Colonic mucosa (tissue), 4 donors: ENCODE data around the gene NMRAL1. TPM values are rescaled to one million over a fixed set of nuclear protein-coding genes. Genes with fewer than 3 reads are reported as not detected.

Experiments used
- DNase-seq: peaks from one replicate; pipeline ENCODE4 v3.0.0-alpha.2; 2020
- H3K27ac ChIP-seq: fragments of 200-600 bp; one replicate; pipeline ENCODE4 v1.8.0; 2021
- H3K27me3 ChIP-seq: fragments of 200-600 bp; one replicate; pipeline ENCODE4 v1.8.0; 2021
- H3K36me3 ChIP-seq: fragments of 200-600 bp; one replicate; pipeline ENCODE4 v1.8.0; 2021
- H3K4me1 ChIP-seq: fragments of 200-600 bp; one replicate; pipeline ENCODE4 v1.8.0; 2021; ENCODE audit warnings: mild to moderate bottlenecking
- H3K4me3 ChIP-seq: fragments of 200-600 bp; one replicate; pipeline ENCODE4 v1.8.0; 2021
- H3K9ac ChIP-seq, 2 donors: one replicate each; pipeline ENCODE4 v1.7.0; 2013; ENCODE audit warnings: control low read depth in 2 of 2, low read depth in 2 of 2, low read length in 2 of 2
- H3K9me3 ChIP-seq: fragments of 200-600 bp; one replicate; pipeline ENCODE4 v1.8.0; 2021
- intact Hi-C: fragments of 100-400 bp; cut with DNase I; formaldehyde crosslinking; loops from one replicate; pipeline ENCODE4 v1.14.1; 2022
- total RNA-seq, 2 donors: library from RNA; stranded (reverse); fragmentation: NEBNext Ultra II Directional in 1 of 2; extraction: Animal tissue kit (Norgen Biotek cat#: 25700) in 1 of 2; gene quantifications; one replicate each; pipeline ENCODE4 v1.2.1, GENCODE V29; 2021
- TF ChIP-seq, protein P1 (sequence below): fragments of 200-600 bp; IDR thresholded peaks from one replicate; pipeline ENCODE4 v1.8.0; 2022; ENCODE audit warnings: antibody characterized with exemption, mild to moderate bottlenecking
- donor health status: healthy.
- donor health status: DM: no; HTN: no; CAD: no.
- donor health status: DM: no; HTN: no; CAD: no.

Gene NMRAL1
- total RNA-seq, 2 donors from 2014 or later: 25.8 to 40.2 TPM

DNA sequence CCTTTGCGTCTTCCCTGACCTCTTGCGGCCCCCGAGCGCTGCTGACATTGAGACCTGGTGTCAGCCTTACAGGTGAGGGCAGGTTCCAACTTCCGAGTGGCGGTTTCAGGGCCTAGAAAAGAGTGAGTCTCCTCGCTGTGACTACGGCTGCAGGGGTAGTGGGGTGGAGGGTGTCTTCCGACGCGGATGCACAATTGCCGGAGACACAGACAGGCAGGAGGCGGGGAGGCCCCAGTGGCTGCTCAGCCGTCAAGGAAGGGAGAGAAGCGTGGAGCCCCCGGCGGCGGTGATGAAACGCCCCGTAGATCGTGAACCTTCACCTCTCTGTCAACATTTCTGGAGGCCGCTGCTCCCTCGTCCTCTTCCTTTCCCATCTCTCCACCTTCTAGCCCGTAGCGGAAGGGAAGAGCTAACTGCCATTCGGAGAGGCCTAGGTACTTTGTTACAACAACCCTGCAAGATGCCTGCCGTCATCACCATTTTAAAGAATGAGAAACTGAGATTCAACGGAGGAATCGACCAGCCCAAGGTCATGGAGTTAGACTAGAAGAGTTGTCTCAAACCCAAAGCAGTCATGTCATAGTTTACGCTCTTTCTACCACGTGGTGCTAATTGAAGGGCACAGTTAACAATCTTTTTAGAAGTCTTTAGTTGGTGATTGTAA, 48.3 kb downstream of the NMRAL1 start:
- intact Hi-C loops: loop anchor here (10.0 kb wide), 1 partner anchor 49 kb away; the partner anchor contains the start of genes HMOX2 and NMRAL1
- TF ChIP-seq, protein P1, sequence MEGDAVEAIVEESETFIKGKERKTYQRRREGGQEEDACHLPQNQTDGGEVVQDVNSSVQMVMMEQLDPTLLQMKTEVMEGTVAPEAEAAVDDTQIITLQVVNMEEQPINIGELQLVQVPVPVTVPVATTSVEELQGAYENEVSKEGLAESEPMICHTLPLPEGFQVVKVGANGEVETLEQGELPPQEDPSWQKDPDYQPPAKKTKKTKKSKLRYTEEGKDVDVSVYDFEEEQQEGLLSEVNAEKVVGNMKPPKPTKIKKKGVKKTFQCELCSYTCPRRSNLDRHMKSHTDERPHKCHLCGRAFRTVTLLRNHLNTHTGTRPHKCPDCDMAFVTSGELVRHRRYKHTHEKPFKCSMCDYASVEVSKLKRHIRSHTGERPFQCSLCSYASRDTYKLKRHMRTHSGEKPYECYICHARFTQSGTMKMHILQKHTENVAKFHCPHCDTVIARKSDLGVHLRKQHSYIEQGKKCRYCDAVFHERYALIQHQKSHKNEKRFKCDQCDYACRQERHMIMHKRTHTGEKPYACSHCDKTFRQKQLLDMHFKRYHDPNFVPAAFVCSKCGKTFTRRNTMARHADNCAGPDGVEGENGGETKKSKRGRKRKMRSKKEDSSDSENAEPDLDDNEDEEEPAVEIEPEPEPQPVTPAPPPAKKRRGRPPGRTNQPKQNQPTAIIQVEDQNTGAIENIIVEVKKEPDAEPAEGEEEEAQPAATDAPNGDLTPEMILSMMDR: no peak
- Histone ChIP-seq H3K9me3 (no peaks in the 10 kb centered on the region), H3K9ac (peak overlapping the region; percentile 76 to 95), H3K4me1 (peaks cover 7% of the 10 kb centered on the region), H3K27ac (peak overlapping the region; percentile 86), H3K36me3 (no peaks in the 10 kb centered on the region), H3K4me3 (peak overlapping the region; percentile 88), H3K27me3 (no peaks in the 10 kb centered on the region)
- peak; percentile 54 for DNase-seq

DNA sequence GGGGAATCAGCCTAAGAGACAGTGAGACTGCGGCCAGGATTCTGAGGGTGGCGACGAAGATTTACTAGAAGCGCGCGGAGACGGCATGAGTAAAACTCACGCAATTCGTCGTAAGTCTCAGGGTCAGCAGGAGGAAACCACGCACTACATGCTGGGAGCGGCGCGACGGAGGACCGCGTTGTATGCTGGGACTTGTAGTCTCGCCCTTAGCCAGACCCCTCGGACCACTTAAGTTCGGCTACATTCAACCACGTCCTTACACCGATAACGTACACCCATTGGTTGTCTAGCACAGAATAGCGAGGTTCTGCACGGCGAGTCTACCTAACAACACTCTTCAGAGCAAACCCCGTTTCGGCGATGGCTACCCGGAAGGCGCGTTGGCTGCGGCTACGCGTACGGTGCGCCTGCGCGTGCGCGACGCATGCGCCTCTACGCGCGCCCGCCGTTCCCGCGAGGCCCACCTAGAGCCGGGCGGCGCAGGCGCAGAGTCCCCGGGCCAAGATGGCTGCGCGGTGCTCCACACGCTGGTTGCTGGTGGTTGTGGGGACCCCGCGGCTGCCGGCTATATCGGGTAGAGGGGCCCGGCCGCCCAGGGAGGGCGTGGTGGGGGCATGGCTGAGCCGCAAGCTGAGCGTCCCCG, 48.9 kb downstream of the NMRAL1 start, which contains the start of gene DNAJA3:
DNAJA3 (plus strand) TSS at position 491 of the 643 bp plus-strand sequence; CDS start at position 505, 14 bp downstream.
- Histone ChIP-seq H3K27ac (peak within 1 kb of the TSS; percentile 86), H3K4me3 (peak within 1 kb of the TSS; percentile 88), H3K4me1 (peaks cover 7% of the 10 kb centered on the region), H3K36me3 (no peaks in the 10 kb centered on the region), H3K27me3 (no peaks in the 10 kb centered on the region), H3K9ac (peak within 1 kb of the TSS; percentile 76 to 95), H3K9me3 (no peaks in the 10 kb centered on the region)
- TF ChIP-seq, protein P1: no peak
- peak; percentile 92 for DNase-seq
- intact Hi-C loops: loop anchor here (10.0 kb wide), 1 partner anchor 49 kb away; the partner anchor contains the start of genes HMOX2 and NMRAL1

DNA sequence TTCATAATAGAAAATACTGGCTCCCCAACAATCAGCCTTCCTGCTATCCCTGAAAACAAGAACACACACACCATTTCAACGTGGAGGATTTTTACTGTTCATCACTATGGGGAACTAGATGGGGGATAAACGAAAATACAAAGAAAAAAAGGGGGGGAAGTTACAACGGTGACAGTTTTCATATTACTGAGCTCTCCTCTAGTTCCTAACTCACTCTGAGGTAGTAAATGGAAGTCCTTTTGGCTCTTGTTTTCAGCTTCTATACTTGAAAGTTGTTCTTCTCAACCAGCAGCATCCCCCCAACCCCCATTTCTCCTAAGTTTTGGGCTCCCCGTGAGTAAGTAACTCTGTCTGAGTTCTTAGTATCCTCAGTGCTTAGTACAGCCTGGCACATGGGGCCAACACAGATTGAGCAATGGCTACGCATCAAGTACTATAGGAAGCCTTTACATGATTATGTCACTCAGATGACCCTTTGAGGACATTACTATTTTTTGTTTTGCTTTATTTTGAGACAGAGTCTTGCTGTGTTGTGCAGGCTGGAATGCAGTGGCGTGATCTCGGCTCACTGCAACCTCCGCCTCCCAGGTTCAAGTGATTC, 53.8 kb downstream of the NMRAL1 start:
- TF ChIP-seq, protein P1: no peak
- intact Hi-C loops: loop anchor here (10.0 kb wide), 1 partner anchor 54 kb away; the partner anchor contains the start of genes HMOX2 and NMRAL1
- no peak overlapping the region for H3K27ac ChIP-seq
- H3K9me3 ChIP-seq: no peaks in the 10 kb centered on the region
- no peak overlapping the region for H3K4me3 ChIP-seq
- peak overlapping the region in 1 of 2 donors; percentile 21 for H3K9ac ChIP-seq
- DNase-seq: no peak
- H3K36me3 ChIP-seq: no peaks in the 10 kb centered on the region
- no peaks in the 10 kb centered on the region for H3K27me3 ChIP-seq
- H3K4me1 ChIP-seq: no peaks in the 10 kb centered on the region

DNA sequence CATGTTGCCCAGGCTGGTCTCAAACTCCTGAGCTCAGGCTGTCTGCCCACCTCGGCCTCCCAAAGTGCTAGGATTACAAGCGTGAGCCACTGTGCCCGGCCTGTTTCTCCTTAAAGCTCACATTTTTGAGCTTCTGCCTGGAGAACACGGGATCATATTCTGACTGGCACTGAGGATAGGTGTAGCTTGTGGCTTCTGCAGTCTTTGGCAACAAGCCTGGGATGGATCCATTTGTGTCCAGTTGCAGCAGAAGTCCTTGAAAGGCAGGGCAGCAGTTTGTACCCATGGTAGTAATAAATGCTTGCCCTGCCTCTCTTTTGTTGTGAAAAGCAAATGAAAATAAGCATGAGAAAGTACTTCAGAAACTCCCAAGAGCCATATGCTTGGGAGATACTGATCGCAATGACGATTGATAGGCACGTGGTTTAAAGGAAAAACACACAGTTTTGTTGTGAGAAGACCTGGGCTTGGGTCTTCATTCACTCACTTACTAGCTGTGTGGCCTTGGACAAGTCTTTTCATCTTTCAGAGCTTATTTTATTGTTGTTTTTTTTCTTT, 54.9 kb downstream of the NMRAL1 start:
- H3K9me3 ChIP-seq: no peaks in the 10 kb centered on the region
- peak overlapping the region in 1 of 2 donors; percentile 19 for H3K9ac ChIP-seq
- no peak overlapping the region for H3K4me3 ChIP-seq
- no peak overlapping the region for H3K27ac ChIP-seq
- intact Hi-C loops: no loop called here
- H3K27me3 ChIP-seq: no peaks in the 10 kb centered on the region
- no peaks in the 10 kb centered on the region for H3K4me1 ChIP-seq
- TF ChIP-seq, protein P1: no peak
- no peaks in the 10 kb centered on the region for H3K36me3 ChIP-seq
- no peak for DNase-seq
